GM23338 (cell line): ENCODE measurements around the gene INPP5A.

Experiments used
- EZH2 ChIP-seq: fragments of 200-600 bp; sonication (generic); IDR thresholded peaks from one replicate; pipeline ENCODE4 v1.8.0; 2017; ENCODE audit warnings: antibody characterized with exemption, mild to moderate bottlenecking, low read depth; ENCODE audit not compliant: unreplicated experiment
- EZH2phosphoT487 ChIP-seq: fragments of 200-600 bp; sonication (generic); IDR thresholded peaks from one replicate; pipeline ENCODE4 v1.8.1; 2018; ENCODE audit warnings: antibody characterized with exemption; ENCODE audit not compliant: unreplicated experiment
- POLR2AphosphoS5 ChIP-seq: IDR thresholded peaks from 2 replicates; pipeline ENCODE4 v1.6.1; 2016; ENCODE audit warnings: antibody characterized with exemption, low read depth
- REST ChIP-seq: IDR thresholded peaks from one replicate; pipeline ENCODE4 v1.6.1; 2018; ENCODE audit warnings: antibody characterized with exemption; ENCODE audit not compliant: unreplicated experiment
- TF ChIP-seq, protein P1 (sequence below), 2 experiments: fragments of 200-600 bp in 1 of 2; sonication (generic) in 1 of 2; conservative IDR thresholded peaks; 2 replicates each; pipeline versions ENCODE4 v1.5.1 to v1.6.1; 2016 to 2017; ENCODE audit warnings: antibody characterized with exemption in 2 of 2, low read depth in 2 of 2, mild to moderate bottlenecking in 2 of 2, moderate library complexity in 1 of 2

DNA sequence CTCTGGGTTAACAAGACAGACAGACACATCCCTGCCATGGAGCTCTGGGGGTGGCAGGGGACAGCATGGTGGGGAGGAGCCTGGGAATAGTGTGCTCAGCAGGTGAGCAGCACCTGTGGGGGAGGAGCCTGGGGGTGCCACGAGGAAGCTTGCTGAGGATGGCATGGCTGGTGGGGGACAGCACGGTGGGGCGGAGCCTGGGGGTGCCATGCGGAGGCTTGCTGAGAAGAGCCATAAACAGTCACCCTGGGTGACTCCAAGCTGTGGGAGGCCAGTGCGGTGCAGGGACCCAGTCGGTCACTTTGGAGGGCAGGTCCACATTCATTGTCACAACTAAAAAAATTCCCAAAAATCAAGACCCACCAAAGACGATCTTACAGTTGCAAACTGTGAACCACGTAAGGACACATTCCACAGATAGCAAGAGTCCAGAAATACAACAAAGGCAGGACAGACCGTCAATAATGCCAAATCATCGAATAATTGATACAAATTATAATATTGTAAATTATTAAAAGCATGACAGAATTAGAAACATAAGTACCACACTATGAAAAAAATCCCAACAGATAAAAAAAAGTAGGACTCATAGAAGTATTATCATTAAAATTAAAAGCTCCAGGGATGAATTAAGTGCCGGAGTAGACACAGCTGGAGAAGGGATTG is 223.9 kb downstream of the INPP5A start:
- TF ChIP-seq, protein P1, sequence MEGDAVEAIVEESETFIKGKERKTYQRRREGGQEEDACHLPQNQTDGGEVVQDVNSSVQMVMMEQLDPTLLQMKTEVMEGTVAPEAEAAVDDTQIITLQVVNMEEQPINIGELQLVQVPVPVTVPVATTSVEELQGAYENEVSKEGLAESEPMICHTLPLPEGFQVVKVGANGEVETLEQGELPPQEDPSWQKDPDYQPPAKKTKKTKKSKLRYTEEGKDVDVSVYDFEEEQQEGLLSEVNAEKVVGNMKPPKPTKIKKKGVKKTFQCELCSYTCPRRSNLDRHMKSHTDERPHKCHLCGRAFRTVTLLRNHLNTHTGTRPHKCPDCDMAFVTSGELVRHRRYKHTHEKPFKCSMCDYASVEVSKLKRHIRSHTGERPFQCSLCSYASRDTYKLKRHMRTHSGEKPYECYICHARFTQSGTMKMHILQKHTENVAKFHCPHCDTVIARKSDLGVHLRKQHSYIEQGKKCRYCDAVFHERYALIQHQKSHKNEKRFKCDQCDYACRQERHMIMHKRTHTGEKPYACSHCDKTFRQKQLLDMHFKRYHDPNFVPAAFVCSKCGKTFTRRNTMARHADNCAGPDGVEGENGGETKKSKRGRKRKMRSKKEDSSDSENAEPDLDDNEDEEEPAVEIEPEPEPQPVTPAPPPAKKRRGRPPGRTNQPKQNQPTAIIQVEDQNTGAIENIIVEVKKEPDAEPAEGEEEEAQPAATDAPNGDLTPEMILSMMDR (conservative IDR thresholded peaks at IDR 0.05; ENCODE audit: low read depth in 2 of 2): no peak
- TF ChIP-seq REST: no peak
- TF ChIP-seq POLR2AphosphoS5: no peak
- TF ChIP-seq EZH2phosphoT487: no peak
- no peak for TF ChIP-seq EZH2
